OCI-LY7 (cell line): ENCODE measurements around the gene MOGAT3. TPM values are rescaled to one million over a fixed set of nuclear protein-coding genes. Genes with fewer than 3 reads are reported as not detected.

Source experiments
- BruUV-seq: library from RNA; stranded (reverse); fragments of 400-500 nt; replicated peaks from 2 replicates; lab custom pipeline; 2021; lab: Mats Ljungman, UMichigan
- CTCF ChIA-PET: fragments of 300-600 bp; sonication (Branson Sonifier 250); formaldehyde crosslinking; loops from one replicate; lab custom pipeline; 2022; ENCODE audit warnings: antibody characterized with exemption; ENCODE audit not compliant: unreplicated experiment; lab: Charles Lee
- POLR2A ChIA-PET: fragments of 300-600 bp; sonication (Branson Sonifier 250); formaldehyde crosslinking; loops from one replicate; lab custom pipeline; 2022; ENCODE audit warnings: antibody characterized with exemption; lab: Charles Lee
- DNase-seq: peaks from one replicate; pipeline ENCODE4 v3.0.0-alpha.2; 2015; ENCODE audit warnings: low spot score
- H2AFZ ChIP-seq: fragments of 200-600 bp; sonication (generic), shearing (Covaris generic); 2 replicates; pipeline ENCODE4 v1.6.1; 2014; ENCODE audit warnings: mild to moderate bottlenecking, antibody characterized with exemption, low read length, moderate library complexity
- H3K27ac ChIP-seq: fragments of 200-600 bp; sonication (generic); 2 replicates; pipeline ENCODE4 v1.5.1; 2014; ENCODE audit warnings: mixed run types, low read depth, mild to moderate bottlenecking, moderate library complexity, low read length, inconsistent platforms; ENCODE audit not compliant: poor library complexity, severe bottlenecking
- H3K36me3 ChIP-seq: fragments of 200-600 bp; sonication (generic); 2 replicates; pipeline ENCODE4 v1.6.1; 2014; ENCODE audit warnings: mild to moderate bottlenecking, antibody characterized with exemption, low read length, moderate library complexity, mixed read lengths; ENCODE audit not compliant: insufficient read depth
- H3K4me1 ChIP-seq: fragments of 200-600 bp; sonication (generic); 2 replicates; pipeline ENCODE4 v1.5.1; 2014; ENCODE audit warnings: mild to moderate bottlenecking, low read length; ENCODE audit not compliant: insufficient read depth, poor library complexity, severe bottlenecking
- H3K4me2 ChIP-seq: fragments of 200-600 bp; sonication (generic); 2 replicates; pipeline ENCODE4 v1.6.1; 2014; ENCODE audit warnings: mild to moderate bottlenecking, low read length
- H3K4me3 ChIP-seq: fragments of 200-600 bp; sonication (generic); 2 replicates; pipeline ENCODE4 v1.5.1; 2014; ENCODE audit warnings: mild to moderate bottlenecking, low read depth, low read length; ENCODE audit not compliant: poor library complexity, severe bottlenecking
- H3K79me2 ChIP-seq: fragments of 200-600 bp; sonication (generic); 2 replicates; pipeline ENCODE4 v1.6.1; 2016; ENCODE audit warnings: low read depth, mild to moderate bottlenecking, low read length, moderate library complexity, mixed read lengths; ENCODE audit not compliant: insufficient read depth
- H3K9me2 ChIP-seq: fragments of 200-600 bp; sonication (generic); 2 replicates; pipeline ENCODE4 v1.6.1; 2016; ENCODE audit warnings: mild to moderate bottlenecking, low read length, mixed read lengths; ENCODE audit not compliant: insufficient read depth
- H3K9me3 ChIP-seq: fragments of 200-600 bp; sonication (generic); 2 replicates; pipeline ENCODE4 v1.6.1; 2014; ENCODE audit warnings: mild to moderate bottlenecking, mixed run types, low read length, mixed read lengths
- H4K20me1 ChIP-seq: fragments of 200-600 bp; sonication (generic); 2 replicates; pipeline ENCODE4 v1.6.1; 2014; ENCODE audit warnings: mild to moderate bottlenecking, antibody characterized with exemption, low read length, moderate library complexity, mixed read lengths; ENCODE audit not compliant: insufficient read depth
- CTCF ChIP-seq: fragments of 200-600 bp; sonication (generic); conservative IDR thresholded peaks from 2 replicates; pipeline ENCODE4 v1.5.1; 2014; ENCODE audit warnings: mild to moderate bottlenecking, antibody characterized with exemption, low read length, moderate library complexity, mixed read lengths
- EZH2phosphoT487 ChIP-seq: fragments of 200-600 bp; sonication (generic); IDR thresholded peaks from 2 replicates; pipeline ENCODE4 v1.6.1; 2018; ENCODE audit warnings: low read depth, borderline replicate concordance, mild to moderate bottlenecking, mixed run types, antibody characterized with exemption, low read length, moderate library complexity, mixed read lengths
- intact Hi-C: fragments of 100-400 bp; cut with micrococcal nuclease; formaldehyde crosslinking; loops from one replicate; pipeline ENCODE4 v1.10.0; 2022; ENCODE audit not compliant: unreplicated experiment
- total RNA-seq, 2 experiments: library from RNA; depleted of rRNA in 1 of 2; stranded (reverse); fragments of >200 nt in 1 of 2; shearing (Covaris generic) in 1 of 2; gene quantifications; 2 replicates each; pipeline ENCODE4 v1.2.3, GENCODE V29; 2014 to 2022

Gene MOGAT3
- total RNA-seq, 2 experiments from 2014 or later = not detected

DNA sequence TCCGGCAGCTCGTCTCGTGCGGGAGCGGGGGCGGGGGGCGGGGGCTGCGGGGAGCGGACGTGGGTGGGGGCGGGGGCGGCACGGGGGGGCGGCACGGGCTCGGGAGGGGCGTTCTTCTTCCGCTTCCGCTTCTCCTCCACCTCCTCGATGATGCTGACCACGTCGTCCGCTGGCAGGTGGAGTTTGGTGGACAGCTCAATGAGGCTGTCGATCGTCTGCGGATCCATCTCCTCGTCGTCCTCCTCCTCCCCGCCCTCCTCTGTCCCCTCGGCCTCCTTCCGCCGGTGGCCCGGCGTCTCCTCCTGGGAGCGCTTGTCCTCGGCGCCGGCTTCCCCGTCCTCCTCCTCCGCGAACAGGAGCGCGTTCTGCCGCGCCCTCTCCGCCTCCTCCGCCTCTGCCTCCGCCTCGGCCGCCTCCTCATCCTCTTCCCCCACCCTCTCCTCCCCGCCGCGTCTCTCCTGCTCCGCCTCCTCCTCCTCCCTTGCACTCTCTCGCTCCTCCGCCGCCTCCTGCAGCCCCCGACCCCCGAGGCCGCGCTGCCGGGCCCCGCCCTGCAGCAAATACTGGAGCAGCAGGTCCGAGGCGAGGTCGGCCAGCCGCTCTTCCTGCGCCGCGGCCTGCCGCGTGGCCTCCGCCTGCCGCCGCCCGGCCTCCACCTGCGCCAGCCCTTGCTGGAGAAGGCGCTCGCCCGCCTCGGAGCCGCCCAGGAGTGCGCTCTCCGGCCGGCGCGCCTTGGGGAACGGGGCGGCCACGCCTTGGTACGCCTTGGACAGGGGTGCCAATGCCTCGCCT lies 37.4 kb downstream of the MOGAT3 start:
- H2AFZ ChIP-seq = no peak overlapping the region
- POLR2A ChIA-PET = interaction anchor here (0.6 kb wide), 1 partner anchor 188 kb away, joined by 3 read pairs; no protein-coding TSS in a partner anchor
- no peak for DNase-seq
- H3K4me2 ChIP-seq = peak overlapping the region; percentile 71
- CTCF ChIA-PET = interaction anchor here (0.6 kb wide), 1 partner anchor 11 kb away, joined by 3 read pairs; no protein-coding TSS in a partner anchor
- no TSS peak for BruUV-seq
- TF ChIP-seq CTCF (no peak), EZH2phosphoT487 (no peak)
- no peaks in the 10 kb centered on the region for H3K79me2 ChIP-seq
- no peak overlapping the region for H3K27ac ChIP-seq
- H3K9me3 ChIP-seq = no peaks in the 10 kb centered on the region
- intact Hi-C loops = no loop called here
- peaks cover 13% of the 10 kb centered on the region for H3K4me1 ChIP-seq
- no peaks in the 10 kb centered on the region for H3K9me2 ChIP-seq
- no peaks in the 10 kb centered on the region for H4K20me1 ChIP-seq
- H3K36me3 ChIP-seq = no peaks in the 10 kb centered on the region
- H3K4me3 ChIP-seq = peak overlapping the region; percentile 49

DNA sequence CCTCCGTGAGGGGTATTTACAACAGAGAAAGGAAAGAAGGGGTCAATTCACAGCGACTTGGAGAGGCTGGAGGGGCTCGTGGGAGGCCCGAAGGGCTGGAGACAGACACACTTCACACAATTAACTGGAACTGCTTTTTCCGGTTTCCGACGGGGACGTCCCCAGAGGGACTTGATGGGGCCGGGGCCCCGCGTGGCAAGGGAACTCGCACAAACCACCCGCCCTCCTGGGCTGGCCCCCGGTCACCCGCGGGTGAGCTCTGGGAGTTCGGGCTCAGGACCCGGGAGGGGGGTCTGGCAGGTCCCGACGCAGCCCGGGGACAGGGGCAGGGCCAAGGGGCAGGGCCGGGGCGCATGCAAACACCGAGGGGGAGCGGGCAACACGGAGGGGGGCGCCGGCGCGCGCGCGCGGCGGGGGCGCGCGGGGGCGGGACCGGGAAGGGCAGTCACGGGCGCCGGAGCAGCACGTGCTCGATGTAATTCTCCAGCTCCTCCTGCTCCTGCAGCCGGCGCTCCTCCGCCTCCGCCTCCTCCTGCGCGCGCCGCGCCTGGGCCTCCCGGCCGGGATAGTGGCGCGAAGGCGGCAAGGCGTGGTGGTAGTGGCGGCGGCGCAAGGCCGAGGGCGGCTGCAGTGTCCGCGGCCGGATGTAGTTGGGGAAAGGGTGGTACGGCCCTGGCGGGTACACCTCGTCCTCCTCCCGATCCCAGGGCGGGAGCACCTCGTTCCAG lies 38.1 kb downstream of the MOGAT3 start:
- no peak overlapping the region for H3K27ac ChIP-seq
- intact Hi-C loops = no loop called here
- H3K36me3 ChIP-seq = no peaks in the 10 kb centered on the region
- no peak overlapping the region for H2AFZ ChIP-seq
- H3K4me2 ChIP-seq = peak overlapping the region; percentile 68
- peaks cover 13% of the 10 kb centered on the region for H3K4me1 ChIP-seq
- TF ChIP-seq EZH2phosphoT487 (no peak), CTCF (no peak)
- DNase-seq = peak; percentile 28
- no peaks in the 10 kb centered on the region for H4K20me1 ChIP-seq
- no TSS peak for BruUV-seq
- H3K9me2 ChIP-seq = no peaks in the 10 kb centered on the region
- CTCF ChIA-PET = interaction anchor here (0.6 kb wide), 1 partner anchor 10 kb away, joined by 3 read pairs; no protein-coding TSS in a partner anchor
- peak overlapping the region; percentile 49 for H3K4me3 ChIP-seq
- H3K9me3 ChIP-seq = no peaks in the 10 kb centered on the region
- POLR2A ChIA-PET = no interaction called here
- no peaks in the 10 kb centered on the region for H3K79me2 ChIP-seq
